Renal cortical epithelial cell (primary cell): ENCODE data around the gene DUOXA1. TPM values are rescaled to one million over a fixed set of nuclear protein-coding genes. Genes with fewer than 3 reads are reported as not detected.
"Not testable (repeated sequence)": the region's sequence is repeated elsewhere in the genome, so short reads cannot be mapped to it uniquely, and the experiment has no call there.

Experiments
- DNase-seq: peaks from one replicate; pipeline ENCODE4 v3.0.0-alpha.2; 2011; ENCODE audit warnings: low read depth
- total RNA-seq: library from RNA; depleted of rRNA; stranded (reverse); fragments of >200 nt; gene quantifications from 2 replicates; pipeline ENCODE4 v1.2.3, GENCODE V29; 2014

The DUOXA1 gene
- total RNA-seq, 1 donor from 2014 or later: not detected

- no peak for DNase-seq
Observed at GRCh38 chr15:45150997-45151396, 21.3 kb upstream of the DUOXA1 start.

- DNase-seq: no peak
Observed at GRCh38 chr15:45150481-45150880, 20.8 kb upstream of the DUOXA1 start.

- no peak for DNase-seq
Observed at GRCh38 chr15:45149060-45149459, 19.4 kb upstream of the DUOXA1 start.

- DNase-seq: peak; percentile 18
Observed at GRCh38 chr15:45148076-45149059, 18.7 kb upstream of the DUOXA1 start.

GRCh38 chr15:45147606-45148005 is 17.9 kb upstream of the DUOXA1 start:
- DNase-seq: no peak

GRCh38 chr15:45146405-45146804 is 16.7 kb upstream of the DUOXA1 start:
- peak; percentile 19 for DNase-seq

GRCh38 chr15:45144775-45145174 is 15.1 kb upstream of the DUOXA1 start:
- no peak for DNase-seq

- DNase-seq: no peak
Observed at GRCh38 chr15:45143946-45144345, 14.3 kb upstream of the DUOXA1 start.

- no peak for DNase-seq
Observed at GRCh38 chr15:45143056-45143455, 13.4 kb upstream of the DUOXA1 start.

- no peak for DNase-seq
Observed at GRCh38 chr15:45141386-45141785, 11.7 kb upstream of the DUOXA1 start.

GRCh38 chr15:45140557-45141250 is 11.0 kb upstream of the DUOXA1 start:
- DNase-seq: no peak

GRCh38 chr15:45139770-45140169 is 10.1 kb upstream of the DUOXA1 start:
- no peak for DNase-seq

- DNase-seq: no peak
Observed at GRCh38 chr15:45138814-45139765, 9.4 kb upstream of the DUOXA1 start.

- no peak for DNase-seq
Observed at GRCh38 chr15:45137703-45138102, 8.0 kb upstream of the DUOXA1 start.

GRCh38 chr15:45136378-45136764 is 6.7 kb upstream of the DUOXA1 start:
- DNase-seq: no peak

- DNase-seq: not testable (repeated sequence)
Observed at GRCh38 chr15:45135705-45136377, 6.2 kb upstream of the DUOXA1 start.

- peak; percentile 16 for DNase-seq
Observed at GRCh38 chr15:45134682-45135604, 5.3 kb upstream of the DUOXA1 start.

GRCh38 chr15:45134046-45134445 is 4.4 kb upstream of the DUOXA1 start:
- no peak for DNase-seq

- no peak for DNase-seq
Observed at GRCh38 chr15:45133561-45133920, 3.9 kb upstream of the DUOXA1 start.
